ENCODE data around the gene LMOD2.

The LMOD2 gene

DNA sequence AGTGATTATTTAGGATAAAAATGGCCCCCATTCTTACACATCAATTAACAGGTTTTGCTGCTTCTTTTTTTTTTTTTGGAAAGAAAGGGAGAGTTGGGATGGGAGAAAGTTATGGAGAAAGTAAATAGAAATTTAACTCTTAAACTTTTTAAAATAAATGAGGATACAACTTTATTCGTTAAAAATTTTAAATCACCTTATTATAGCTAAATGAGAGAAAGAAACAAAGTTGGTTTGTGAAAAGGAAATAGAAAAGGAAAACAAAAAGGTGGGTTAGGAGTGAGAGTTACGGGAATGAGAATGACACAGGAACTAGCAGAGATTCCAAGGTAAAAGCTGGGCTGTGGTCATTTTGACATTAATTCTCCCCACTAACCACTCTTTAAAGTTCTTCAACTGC is 34.9 kb downstream of the LMOD2 start:
- Histone ChIP-seq H3K27me3 (ENCODE audit: control insufficient read depth, insufficient read depth, low read length) (no peaks in the 10 kb centered on the region), H3K4me3 (ENCODE audit: low read depth, low read length) (no peak overlapping the region), H3K4me1 (ENCODE audit: control insufficient read depth, insufficient read depth, low read length) (0 out of 2 replicates have a peak, but pooled peaks cover 3% of the 10 kb centered on the region), H3K9ac (ENCODE audit: low read length) (no peak overlapping the region), H3K9me3 (ENCODE audit: control insufficient read depth, insufficient read depth, low read depth, low read length) (no peaks in the 10 kb centered on the region), H3K36me3 (ENCODE audit: control insufficient read depth, insufficient read depth, low read length) (peaks cover 70% of the 10 kb centered on the region), H3K27ac (ENCODE audit: low read depth, low read length) (no peak overlapping the region)

DNA sequence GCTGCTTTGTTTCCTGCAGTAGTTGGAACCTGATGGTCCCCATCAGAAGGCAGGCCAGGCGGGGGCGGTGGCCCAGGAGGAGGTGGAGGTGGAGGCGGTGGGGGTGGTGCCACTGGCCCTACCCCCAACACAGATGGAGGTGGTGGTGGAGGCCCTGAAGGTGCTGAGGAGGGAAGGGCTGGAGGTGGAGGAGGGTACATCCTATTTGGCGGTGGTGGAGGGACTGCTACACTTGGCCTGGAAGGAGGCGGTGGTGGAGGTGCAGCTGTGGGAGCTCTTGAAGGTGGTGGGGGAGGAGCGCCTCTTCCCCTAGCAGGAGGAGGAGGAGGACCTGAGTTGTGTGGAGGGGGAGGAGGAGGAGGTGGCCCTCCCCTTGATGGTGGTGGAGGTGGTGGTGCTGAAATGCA is 36.8 kb downstream of the LMOD2 start:
- H3K36me3 ChIP-seq (ENCODE audit: control insufficient read depth, insufficient read depth, low read length), result peaks cover 79% of the 10 kb centered on the region
- no peak overlapping the region for H3K4me3 ChIP-seq (ENCODE audit: low read depth, low read length)
- H3K27ac ChIP-seq (ENCODE audit: low read depth, low read length), result no peak overlapping the region

DNA sequence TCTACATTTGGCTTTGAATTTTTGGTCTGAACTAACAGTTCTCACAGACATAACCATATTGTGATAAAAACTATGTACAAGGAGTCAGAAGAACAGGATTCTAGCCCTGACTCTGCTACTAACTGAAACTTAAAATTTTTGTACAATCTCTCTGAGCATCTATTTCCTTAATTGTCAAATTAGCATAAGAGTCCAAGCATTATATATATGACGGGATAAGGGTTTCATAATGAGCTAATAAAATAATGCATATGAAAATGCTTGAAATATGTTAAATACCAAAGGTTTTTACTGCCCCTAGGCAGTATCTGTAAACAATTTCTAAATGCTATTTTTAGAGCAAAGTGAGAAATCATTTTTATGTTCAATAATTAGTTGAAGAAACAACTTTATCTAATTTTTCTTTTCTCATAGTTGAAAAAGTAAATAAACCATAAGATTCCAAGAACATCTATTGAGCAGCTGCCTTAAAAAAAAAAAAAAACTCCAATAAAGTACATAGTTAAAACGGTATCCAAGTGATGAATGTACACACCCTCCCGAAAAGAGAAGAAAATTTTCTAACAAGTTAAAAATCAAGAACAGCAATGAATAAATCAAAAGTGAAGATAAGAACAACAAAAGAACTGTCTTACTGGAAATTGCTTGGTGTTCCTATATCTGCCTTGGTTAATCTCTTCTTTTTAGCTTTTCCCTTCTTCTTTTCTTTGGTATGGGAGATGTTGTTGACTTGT is 40.4 kb downstream of the LMOD2 start:
- Histone ChIP-seq H3K9ac (ENCODE audit: low read length) (no peak overlapping the region), H3K4me3 (ENCODE audit: low read depth, low read length) (no peak overlapping the region), H3K27me3 (ENCODE audit: control insufficient read depth, insufficient read depth, low read length) (no peaks in the 10 kb centered on the region), H3K9me3 (ENCODE audit: control insufficient read depth, insufficient read depth, low read depth, low read length) (no peaks in the 10 kb centered on the region), H3K27ac (ENCODE audit: low read depth, low read length) (no peak overlapping the region), H3K4me1 (ENCODE audit: control insufficient read depth, insufficient read depth, low read length) (0 out of 2 replicates have a peak, but pooled peaks cover 3% of the 10 kb centered on the region), H3K36me3 (ENCODE audit: control insufficient read depth, insufficient read depth, low read length) (peaks cover 82% of the 10 kb centered on the region)

More for the DNA sequence above, 36.8 kb downstream of the LMOD2 start:
- Histone ChIP-seq H3K27me3 (ENCODE audit: control insufficient read depth, insufficient read depth, low read length) (no peaks in the 10 kb centered on the region), H3K9me3 (ENCODE audit: control insufficient read depth, insufficient read depth, low read depth, low read length) (no peaks in the 10 kb centered on the region), H3K9ac (ENCODE audit: low read length) (no peak overlapping the region), H3K4me1 (ENCODE audit: control insufficient read depth, insufficient read depth, low read length) (0 out of 2 replicates have a peak, but pooled peaks cover 3% of the 10 kb centered on the region)

DNA sequence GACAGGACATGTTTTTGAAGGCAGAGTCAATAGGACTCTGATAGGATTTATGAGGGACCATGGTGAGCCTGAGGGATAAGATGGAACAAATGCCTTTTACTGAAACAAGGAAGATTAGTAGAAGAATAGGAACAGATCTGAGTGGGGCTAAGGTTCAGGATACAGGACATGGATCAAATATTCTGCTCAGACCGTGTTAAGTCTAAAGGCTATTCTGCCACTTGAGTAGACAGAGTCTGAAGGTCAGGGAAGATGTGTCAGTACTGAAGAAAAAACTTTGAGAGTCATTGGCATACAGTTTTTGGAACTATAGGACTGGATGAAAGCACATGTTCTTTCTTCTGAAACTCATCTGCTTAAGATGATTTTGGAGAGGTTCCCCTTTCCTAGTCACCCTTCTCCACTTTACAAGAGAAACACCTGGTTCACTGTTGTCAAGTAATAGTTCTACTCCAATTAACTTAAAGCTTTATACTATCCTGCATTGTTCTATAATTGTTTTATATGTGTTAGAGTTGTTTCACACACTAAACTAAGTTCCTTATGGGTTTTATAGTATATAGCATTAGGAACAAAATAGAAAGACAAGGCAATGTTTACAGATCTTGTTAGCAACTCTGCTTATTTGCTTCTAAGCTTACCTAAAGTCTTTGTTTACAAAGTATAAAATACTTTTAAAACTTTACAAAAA is 49.7 kb downstream of the LMOD2 start:
- Histone ChIP-seq H3K9me3 (ENCODE audit: control insufficient read depth, insufficient read depth, low read depth, low read length) (no peaks in the 10 kb centered on the region), H3K9ac (ENCODE audit: low read length) (no peak overlapping the region), H3K27me3 (ENCODE audit: control insufficient read depth, insufficient read depth, low read length) (no peaks in the 10 kb centered on the region), H3K27ac (ENCODE audit: low read depth, low read length) (no peak overlapping the region), H3K36me3 (ENCODE audit: control insufficient read depth, insufficient read depth, low read length) (peaks cover 70% of the 10 kb centered on the region), H3K4me3 (ENCODE audit: low read depth, low read length) (no peak overlapping the region), H3K4me1 (ENCODE audit: control insufficient read depth, insufficient read depth, low read length) (peaks cover 6% of the 10 kb centered on the region; the same call in 1 of the 2 replicates)

DNA sequence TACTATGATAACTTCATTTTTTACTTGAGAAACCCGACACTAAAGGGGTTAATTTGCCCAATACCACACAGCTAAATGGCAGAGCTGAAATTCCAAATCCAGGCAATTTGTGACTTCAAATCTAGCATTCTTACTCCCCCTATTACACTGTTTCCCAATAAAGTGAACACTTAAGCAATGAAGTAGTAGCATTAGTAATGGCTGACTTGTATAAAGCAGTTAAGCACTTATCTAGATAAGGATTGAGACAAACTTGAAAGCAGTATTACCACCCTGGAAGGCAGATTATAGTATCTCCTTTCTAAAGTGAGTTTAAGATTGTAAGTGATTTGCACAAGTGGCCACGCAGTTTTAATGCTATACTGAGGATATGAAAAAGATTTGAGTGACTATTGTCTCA is 53.9 kb downstream of the LMOD2 start:
- Histone ChIP-seq H3K27me3 (ENCODE audit: control insufficient read depth, insufficient read depth, low read length) (no peaks in the 10 kb centered on the region), H3K4me3 (ENCODE audit: low read depth, low read length) (no peak overlapping the region), H3K9ac (ENCODE audit: low read length) (no peak overlapping the region), H3K27ac (ENCODE audit: low read depth, low read length) (no peak overlapping the region), H3K9me3 (ENCODE audit: control insufficient read depth, insufficient read depth, low read depth, low read length) (no peaks in the 10 kb centered on the region), H3K36me3 (ENCODE audit: control insufficient read depth, insufficient read depth, low read length) (peaks cover 44% of the 10 kb centered on the region), H3K4me1 (ENCODE audit: control insufficient read depth, insufficient read depth, low read length) (peaks cover 16% of the 10 kb centered on the region)

DNA sequence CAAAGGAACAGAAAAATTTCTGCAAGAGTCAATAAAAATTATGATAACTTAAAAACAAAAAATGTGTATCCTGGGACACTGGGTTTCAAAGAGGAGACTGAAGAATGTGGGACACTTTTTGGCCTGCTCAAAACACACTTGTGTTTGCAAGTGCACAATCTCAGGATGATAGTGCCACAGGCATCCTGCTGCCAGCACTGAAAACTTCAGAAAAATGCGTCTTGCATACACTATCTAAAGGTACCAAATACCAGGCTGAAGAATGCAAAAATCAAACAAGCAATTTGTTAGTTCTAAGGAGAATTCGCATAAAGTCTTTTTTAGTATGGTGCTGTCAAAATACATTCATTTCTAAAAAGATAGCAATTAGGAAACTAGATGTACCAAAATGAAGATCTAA is 55.0 kb downstream of the LMOD2 start:
- no peaks in the 10 kb centered on the region for H3K27me3 ChIP-seq (ENCODE audit: control insufficient read depth, insufficient read depth, low read length)
- no peak overlapping the region for H3K9ac ChIP-seq (ENCODE audit: low read length)
- H3K36me3 ChIP-seq (ENCODE audit: control insufficient read depth, insufficient read depth, low read length), result peaks cover 33% of the 10 kb centered on the region
- H3K9me3 ChIP-seq (ENCODE audit: control insufficient read depth, insufficient read depth, low read depth, low read length), result no peaks in the 10 kb centered on the region
- peaks cover 22% of the 10 kb centered on the region for H3K4me1 ChIP-seq (ENCODE audit: control insufficient read depth, insufficient read depth, low read length)
- H3K27ac ChIP-seq (ENCODE audit: low read depth, low read length), result no peak overlapping the region
- H3K4me3 ChIP-seq (ENCODE audit: low read depth, low read length), result no peak overlapping the region

DNA sequence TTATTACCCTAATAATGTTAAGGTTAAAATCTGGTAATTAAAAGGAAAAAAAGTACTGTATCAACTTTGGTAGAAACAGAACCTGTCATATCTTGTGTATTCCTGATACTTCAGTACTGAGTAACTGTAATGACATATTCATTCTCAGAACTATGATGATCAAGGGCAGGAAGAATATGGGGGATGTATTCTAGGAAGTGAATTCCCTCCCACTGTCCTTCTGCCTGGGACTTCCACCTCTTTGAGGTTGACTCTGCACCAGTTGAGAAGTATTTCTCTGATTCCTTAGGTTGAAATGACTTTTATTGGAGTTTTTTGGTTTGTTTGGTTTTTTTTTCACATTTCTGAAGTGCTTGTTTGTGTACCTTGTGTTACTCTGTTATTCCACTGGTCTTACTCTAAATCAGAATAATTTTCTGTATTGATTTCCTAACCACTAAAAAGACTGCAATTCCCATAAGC is 56.2 kb downstream of the LMOD2 start:
- H3K9ac ChIP-seq (ENCODE audit: low read length), result no peak overlapping the region
- H3K36me3 ChIP-seq (ENCODE audit: control insufficient read depth, insufficient read depth, low read length), result peaks cover 24% of the 10 kb centered on the region
- H3K27ac ChIP-seq (ENCODE audit: low read depth, low read length), result no peak overlapping the region
- no peaks in the 10 kb centered on the region for H3K9me3 ChIP-seq (ENCODE audit: control insufficient read depth, insufficient read depth, low read depth, low read length)
- peaks cover 22% of the 10 kb centered on the region for H3K4me1 ChIP-seq (ENCODE audit: control insufficient read depth, insufficient read depth, low read length)
- no peak overlapping the region for H3K4me3 ChIP-seq (ENCODE audit: low read depth, low read length)
- no peaks in the 10 kb centered on the region for H3K27me3 ChIP-seq (ENCODE audit: control insufficient read depth, insufficient read depth, low read length)

DNA sequence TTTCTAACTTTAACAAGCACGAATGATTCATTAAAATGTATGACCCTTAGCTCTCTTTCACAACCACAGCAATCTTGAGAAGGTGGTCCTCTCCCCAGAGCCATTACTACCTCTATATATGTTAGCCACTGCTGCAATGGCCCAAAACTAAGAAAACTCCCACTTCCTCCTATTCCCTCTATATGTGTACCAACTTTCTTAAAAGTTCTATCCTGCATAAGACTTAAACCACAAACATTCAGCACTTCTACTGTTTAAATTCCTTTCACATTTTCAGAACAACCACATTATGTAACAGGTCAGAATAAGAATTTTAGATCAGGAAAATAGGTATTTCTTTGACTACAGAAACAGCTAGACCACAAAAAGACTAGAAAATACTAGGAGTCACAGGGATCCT is 57.0 kb downstream of the LMOD2 start:
- H3K27ac ChIP-seq (ENCODE audit: low read depth, low read length), result no peak overlapping the region
- H3K9ac ChIP-seq (ENCODE audit: low read length), result no peak overlapping the region
- H3K36me3 ChIP-seq (ENCODE audit: control insufficient read depth, insufficient read depth, low read length), result peaks cover 17% of the 10 kb centered on the region
- no peak overlapping the region for H3K4me3 ChIP-seq (ENCODE audit: low read depth, low read length)
- no peaks in the 10 kb centered on the region for H3K27me3 ChIP-seq (ENCODE audit: control insufficient read depth, insufficient read depth, low read length)
- H3K9me3 ChIP-seq (ENCODE audit: control insufficient read depth, insufficient read depth, low read depth, low read length), result no peaks in the 10 kb centered on the region
- peaks cover 26% of the 10 kb centered on the region for H3K4me1 ChIP-seq (ENCODE audit: control insufficient read depth, insufficient read depth, low read length)
